T-helper 2 cell treated with Interferon-gamma antibody and Interleukin-4, amounts not matched to agents 5 μg/mL and 100 μg/mL, for 36 hours (primary cell): ENCODE data around the gene LYST.
"Not testable (repeated sequence)": the region's sequence is repeated elsewhere in the genome, so short reads cannot be mapped to it uniquely, and the experiment has no call there.

ENCODE experiments used
- DNase-seq: peaks from one replicate; pipeline ENCODE4 v3.0.0; 2021; ENCODE audit warnings: low spot score
- H3K27ac Mint-ChIP-seq: one replicate; pipeline ENCODE4 v1.8.0; 2021; ENCODE audit warnings: mild to moderate bottlenecking, mixed read lengths
- H3K27me3 Mint-ChIP-seq: one replicate; pipeline ENCODE4 v1.8.0; 2021; ENCODE audit warnings: low read depth, mixed read lengths
- H3K36me3 Mint-ChIP-seq: one replicate; pipeline ENCODE4 v1.8.0; 2021; ENCODE audit warnings: low read depth, mixed read lengths
- H3K4me1 Mint-ChIP-seq: one replicate; pipeline ENCODE4 v1.8.0; 2021; ENCODE audit warnings: low read depth, mixed read lengths
- H3K4me3 Mint-ChIP-seq: one replicate; pipeline ENCODE4 v1.8.0; 2022; ENCODE audit warnings: mild to moderate bottlenecking, moderate library complexity, mixed read lengths
- H3K9me3 Mint-ChIP-seq: one replicate; pipeline ENCODE4 v1.8.0; 2021; ENCODE audit warnings: mixed read lengths

Gene LYST, protein sequence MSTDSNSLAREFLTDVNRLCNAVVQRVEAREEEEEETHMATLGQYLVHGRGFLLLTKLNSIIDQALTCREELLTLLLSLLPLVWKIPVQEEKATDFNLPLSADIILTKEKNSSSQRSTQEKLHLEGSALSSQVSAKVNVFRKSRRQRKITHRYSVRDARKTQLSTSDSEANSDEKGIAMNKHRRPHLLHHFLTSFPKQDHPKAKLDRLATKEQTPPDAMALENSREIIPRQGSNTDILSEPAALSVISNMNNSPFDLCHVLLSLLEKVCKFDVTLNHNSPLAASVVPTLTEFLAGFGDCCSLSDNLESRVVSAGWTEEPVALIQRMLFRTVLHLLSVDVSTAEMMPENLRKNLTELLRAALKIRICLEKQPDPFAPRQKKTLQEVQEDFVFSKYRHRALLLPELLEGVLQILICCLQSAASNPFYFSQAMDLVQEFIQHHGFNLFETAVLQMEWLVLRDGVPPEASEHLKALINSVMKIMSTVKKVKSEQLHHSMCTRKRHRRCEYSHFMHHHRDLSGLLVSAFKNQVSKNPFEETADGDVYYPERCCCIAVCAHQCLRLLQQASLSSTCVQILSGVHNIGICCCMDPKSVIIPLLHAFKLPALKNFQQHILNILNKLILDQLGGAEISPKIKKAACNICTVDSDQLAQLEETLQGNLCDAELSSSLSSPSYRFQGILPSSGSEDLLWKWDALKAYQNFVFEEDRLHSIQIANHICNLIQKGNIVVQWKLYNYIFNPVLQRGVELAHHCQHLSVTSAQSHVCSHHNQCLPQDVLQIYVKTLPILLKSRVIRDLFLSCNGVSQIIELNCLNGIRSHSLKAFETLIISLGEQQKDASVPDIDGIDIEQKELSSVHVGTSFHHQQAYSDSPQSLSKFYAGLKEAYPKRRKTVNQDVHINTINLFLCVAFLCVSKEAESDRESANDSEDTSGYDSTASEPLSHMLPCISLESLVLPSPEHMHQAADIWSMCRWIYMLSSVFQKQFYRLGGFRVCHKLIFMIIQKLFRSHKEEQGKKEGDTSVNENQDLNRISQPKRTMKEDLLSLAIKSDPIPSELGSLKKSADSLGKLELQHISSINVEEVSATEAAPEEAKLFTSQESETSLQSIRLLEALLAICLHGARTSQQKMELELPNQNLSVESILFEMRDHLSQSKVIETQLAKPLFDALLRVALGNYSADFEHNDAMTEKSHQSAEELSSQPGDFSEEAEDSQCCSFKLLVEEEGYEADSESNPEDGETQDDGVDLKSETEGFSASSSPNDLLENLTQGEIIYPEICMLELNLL (N-terminal part only)

DNA sequence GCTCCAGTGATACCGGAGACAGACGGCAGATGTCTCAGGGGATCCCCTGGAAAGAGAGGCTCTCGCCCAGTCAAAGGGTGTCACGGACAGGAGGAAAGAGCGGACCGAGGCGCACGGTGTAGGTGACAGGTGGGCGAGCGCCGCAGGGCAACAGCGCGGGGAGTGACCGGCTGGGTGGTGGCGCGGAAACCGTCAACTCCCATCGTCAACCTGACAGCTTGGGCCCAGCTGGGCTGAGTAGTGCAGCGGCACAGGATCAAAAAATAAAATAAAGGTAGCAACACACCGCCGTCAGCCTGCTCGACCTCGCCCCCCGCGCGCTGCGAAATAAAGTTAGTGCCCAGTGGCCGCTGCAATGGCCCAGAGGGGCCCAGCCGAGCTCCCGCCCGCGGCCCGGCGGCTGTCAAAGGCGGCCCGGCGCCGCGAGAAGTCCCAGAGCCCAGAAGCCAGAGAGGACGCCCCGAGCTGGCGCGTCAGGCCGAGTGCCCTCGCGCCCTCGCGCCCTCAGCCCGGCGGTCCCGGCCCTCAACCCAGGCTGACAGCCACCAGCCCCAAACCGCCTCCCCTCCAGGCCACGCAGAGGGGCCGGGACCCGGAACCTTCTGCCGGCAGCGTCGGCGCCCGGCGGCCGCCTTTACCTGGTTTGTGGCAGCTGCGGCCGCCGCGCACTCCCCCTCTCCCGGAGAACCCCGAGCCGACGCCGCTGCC lies at the start of gene LYST:
Gene LYST (minus strand): TSS at position 702 of the 708 bp plus-strand sequence. CDS start 36,489 bp downstream, outside the sequence.
- H3K4me1 Mint-ChIP-seq: peaks cover 46% of the 10 kb centered on the region
- H3K27me3 Mint-ChIP-seq: no peaks in the 10 kb centered on the region
- H3K9me3 Mint-ChIP-seq: no peaks in the 10 kb centered on the region
- peak within 1 kb of the TSS; percentile 94 for H3K4me3 Mint-ChIP-seq
- H3K27ac Mint-ChIP-seq: peak within 1 kb of the TSS; percentile 99
- peak; percentile 54 for DNase-seq
- peaks cover 1% of the 10 kb centered on the region for H3K36me3 Mint-ChIP-seq

DNA sequence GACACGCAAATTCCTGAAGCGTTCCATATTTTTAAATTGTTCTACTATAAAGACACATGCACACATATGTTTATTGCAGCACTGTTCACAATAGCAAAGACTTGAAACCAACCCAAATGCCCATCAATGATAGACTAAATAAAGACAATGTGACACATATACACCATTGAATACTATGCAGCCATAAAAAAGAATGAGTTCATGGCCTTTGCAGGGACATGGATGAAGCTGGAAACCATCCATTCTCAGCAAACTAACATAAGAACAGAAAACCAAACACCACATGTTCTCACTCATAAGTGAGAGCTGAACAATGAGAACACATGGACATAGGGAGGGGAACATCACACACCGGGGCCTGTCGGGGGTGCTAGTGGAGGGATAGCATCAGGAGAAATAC lies 48.8 kb upstream of the LYST start:
- H3K27me3 Mint-ChIP-seq, H3K36me3 Mint-ChIP-seq, H3K4me3 Mint-ChIP-seq, H3K27ac Mint-ChIP-seq, H3K9me3 Mint-ChIP-seq, DNase-seq: not testable (repeated sequence)
- H3K4me1 Mint-ChIP-seq: peaks cover 11% of the 10 kb centered on the region

DNA sequence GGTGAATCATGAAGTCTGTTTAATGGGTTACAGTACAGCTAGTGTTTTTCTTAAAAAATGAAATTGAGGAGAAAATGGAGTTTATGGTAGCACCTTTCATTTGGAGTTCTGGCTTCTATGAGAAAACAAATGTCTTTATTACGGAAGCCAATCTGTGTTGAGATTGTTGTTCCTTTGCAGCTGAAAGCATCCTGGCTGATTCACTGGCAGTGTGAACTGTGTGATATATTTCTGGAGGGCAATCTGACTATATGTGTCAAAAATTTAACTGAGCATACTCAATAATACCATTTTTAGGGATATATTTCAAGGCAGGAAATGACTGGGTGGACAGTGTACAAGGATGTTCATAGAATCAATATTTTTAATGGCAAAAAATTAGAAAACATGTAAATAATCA lies 46.6 kb upstream of the LYST start:
- Mint-ChIP-seq H3K36me3 (no peaks in the 10 kb centered on the region), H3K27me3 (no peaks in the 10 kb centered on the region), H3K4me1 (peaks cover 12% of the 10 kb centered on the region), H3K9me3 (no peaks in the 10 kb centered on the region), H3K27ac (no peak overlapping the region), H3K4me3 (no peak overlapping the region)
- no peak for DNase-seq

DNA sequence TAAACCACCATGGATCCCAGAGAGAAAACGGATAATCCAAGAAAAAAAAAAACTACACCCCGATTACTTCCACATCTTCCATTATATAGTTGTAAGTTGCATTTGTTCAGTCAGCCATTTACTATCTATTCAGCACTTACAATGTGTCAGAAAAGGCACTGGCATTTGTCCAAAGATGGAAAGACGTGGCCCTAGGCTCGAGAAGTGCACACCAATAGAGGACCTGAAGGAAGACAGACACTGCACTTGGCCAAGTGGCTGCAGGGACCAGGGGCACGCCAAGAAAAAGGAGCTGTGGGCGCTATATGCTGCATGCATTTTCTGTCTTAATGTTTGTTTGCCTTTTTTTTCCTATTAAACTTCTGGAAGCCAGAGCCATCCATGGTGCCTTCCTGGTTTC lies 45.2 kb upstream of the LYST start:
- no peaks in the 10 kb centered on the region for H3K9me3 Mint-ChIP-seq
- no peaks in the 10 kb centered on the region for H3K27me3 Mint-ChIP-seq
- H3K4me1 Mint-ChIP-seq: peaks cover 11% of the 10 kb centered on the region
- DNase-seq: no peak
- H3K4me3 Mint-ChIP-seq: no peak overlapping the region
- H3K36me3 Mint-ChIP-seq: no peaks in the 10 kb centered on the region
- H3K27ac Mint-ChIP-seq: no peak overlapping the region

DNA sequence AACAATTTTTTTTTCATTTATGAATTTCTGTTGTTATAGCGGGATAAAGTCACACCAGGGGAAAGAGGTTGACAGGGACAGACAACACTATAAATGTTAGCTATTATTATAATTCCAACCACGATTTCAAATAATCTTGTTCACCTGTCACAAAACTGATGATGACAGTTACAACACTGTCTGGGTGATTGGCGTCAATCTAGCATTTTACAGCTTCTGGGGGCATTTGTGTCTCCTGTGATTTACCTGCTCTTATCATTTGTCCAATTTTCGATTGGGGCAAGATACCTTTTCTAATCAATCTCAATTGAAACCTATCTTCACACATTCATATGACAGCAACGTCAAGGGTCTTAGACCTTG lies 44.6 kb upstream of the LYST start:
- H3K4me3 Mint-ChIP-seq: no peak overlapping the region
- no peaks in the 10 kb centered on the region for H3K9me3 Mint-ChIP-seq
- H3K36me3 Mint-ChIP-seq: no peaks in the 10 kb centered on the region
- DNase-seq: no peak
- H3K27ac Mint-ChIP-seq: no peak overlapping the region
- peaks cover 11% of the 10 kb centered on the region for H3K4me1 Mint-ChIP-seq
- H3K27me3 Mint-ChIP-seq: no peaks in the 10 kb centered on the region

DNA sequence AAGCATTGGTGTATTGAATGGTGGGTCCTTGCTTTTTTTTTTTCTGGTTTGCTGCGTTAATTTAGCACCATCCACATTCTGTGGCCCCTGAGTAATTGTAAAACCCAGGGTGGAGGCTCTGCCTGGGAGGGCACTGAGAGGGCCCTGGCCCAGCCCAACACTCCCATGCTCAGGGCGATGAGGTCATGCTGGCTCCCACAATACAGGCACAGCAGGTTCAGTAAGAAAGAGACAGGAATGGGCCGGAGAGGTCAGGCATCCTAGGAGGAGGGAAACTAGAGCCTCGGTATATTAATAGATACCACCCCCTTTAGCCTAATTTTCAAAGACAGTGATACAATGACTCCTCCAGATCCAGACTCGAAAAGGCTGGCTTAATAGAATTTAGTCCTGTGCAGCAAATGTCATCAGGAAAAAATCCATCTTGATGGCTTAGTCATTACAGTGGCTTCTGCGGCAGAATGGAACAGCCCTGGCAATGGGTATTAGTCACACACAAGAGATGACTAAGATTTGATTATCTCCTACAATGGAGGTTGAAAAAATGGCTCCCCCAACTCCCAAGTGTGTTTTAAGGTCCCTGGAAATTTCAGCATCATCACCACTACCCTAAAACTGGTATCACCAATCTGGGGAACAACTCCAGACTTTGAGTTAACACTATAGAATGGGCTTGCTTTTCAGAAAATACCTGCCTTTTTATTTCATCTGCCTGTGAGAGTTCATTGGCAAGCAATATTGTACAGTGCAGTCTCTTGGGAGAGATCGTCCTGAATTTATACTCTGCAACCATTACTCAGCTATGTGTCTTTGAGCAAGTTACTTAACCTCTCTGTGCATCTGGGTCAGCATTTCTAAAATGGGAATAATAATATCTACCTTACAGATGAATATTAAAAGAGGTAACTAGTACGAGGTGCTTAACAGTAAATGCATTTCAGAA lies 43.9 kb upstream of the LYST start:
- H3K27me3 Mint-ChIP-seq: no peaks in the 10 kb centered on the region
- H3K9me3 Mint-ChIP-seq: no peaks in the 10 kb centered on the region
- no peak overlapping the region for H3K27ac Mint-ChIP-seq
- H3K4me1 Mint-ChIP-seq: peaks cover 11% of the 10 kb centered on the region
- H3K4me3 Mint-ChIP-seq: no peak overlapping the region
- peak; percentile 67 for DNase-seq
- H3K36me3 Mint-ChIP-seq: no peaks in the 10 kb centered on the region

DNA sequence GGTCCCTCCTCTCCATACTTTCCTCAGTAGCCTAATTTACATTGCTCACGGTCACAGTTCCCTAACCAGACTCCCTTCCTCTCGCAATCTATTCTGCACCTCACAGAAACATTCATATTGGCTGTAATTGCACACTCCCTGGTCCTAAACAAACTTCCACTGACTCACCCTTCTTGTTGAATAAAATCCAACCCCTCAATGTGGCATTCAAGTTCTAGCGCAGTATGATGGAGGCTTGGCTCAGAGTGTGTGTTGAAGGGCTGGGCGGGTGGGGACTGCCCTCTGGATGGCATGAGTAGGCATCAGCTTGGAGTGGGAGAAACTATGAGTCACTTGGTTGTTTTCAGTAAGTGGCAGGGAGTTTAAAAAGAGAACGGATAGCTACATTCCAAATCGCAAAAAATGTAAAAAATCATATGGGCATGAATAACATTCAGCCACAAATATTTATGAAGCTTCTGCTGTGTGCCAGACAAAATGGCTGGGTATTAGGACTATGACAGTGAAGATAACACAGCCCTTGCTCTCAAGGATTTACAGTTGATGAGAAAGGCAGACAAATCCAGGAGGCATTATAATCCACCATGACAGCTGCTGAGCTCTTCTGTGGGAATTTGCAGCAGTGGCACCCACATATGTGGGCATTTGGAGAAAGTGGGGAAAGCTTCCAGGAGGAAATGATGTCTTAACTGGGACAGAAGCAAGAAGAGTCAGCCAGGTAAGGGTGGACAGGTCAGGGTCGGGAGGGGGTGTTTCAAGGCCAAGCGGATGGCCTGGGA lies 42.2 kb upstream of the LYST start:
- no peaks in the 10 kb centered on the region for H3K27me3 Mint-ChIP-seq
- no peaks in the 10 kb centered on the region for H3K36me3 Mint-ChIP-seq
- H3K4me3 Mint-ChIP-seq: no peak overlapping the region
- DNase-seq: no peak
- H3K27ac Mint-ChIP-seq: no peak overlapping the region
- H3K9me3 Mint-ChIP-seq: no peaks in the 10 kb centered on the region
- H3K4me1 Mint-ChIP-seq: peaks cover 11% of the 10 kb centered on the region

DNA sequence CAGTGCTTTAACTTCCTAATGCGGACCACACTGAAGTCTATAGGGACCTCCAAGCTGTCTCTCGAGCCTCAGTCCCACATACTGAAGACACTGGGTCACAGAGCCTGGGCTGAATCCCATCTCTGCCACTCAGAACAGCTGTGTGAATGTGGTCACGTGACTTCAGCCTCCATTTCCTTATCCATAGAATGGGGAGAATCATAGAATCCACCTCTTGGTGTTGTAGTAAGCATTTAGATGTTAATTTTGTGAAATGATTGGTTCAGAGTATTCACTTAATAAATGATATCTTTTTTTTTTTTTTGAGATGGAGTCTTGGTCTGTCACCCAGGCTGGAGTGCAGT lies 41.2 kb upstream of the LYST start:
- no peak overlapping the region for H3K4me3 Mint-ChIP-seq
- H3K9me3 Mint-ChIP-seq: no peaks in the 10 kb centered on the region
- H3K27me3 Mint-ChIP-seq: no peaks in the 10 kb centered on the region
- no peak for DNase-seq
- no peak overlapping the region for H3K27ac Mint-ChIP-seq
- peaks cover 11% of the 10 kb centered on the region for H3K4me1 Mint-ChIP-seq
- no peaks in the 10 kb centered on the region for H3K36me3 Mint-ChIP-seq

DNA sequence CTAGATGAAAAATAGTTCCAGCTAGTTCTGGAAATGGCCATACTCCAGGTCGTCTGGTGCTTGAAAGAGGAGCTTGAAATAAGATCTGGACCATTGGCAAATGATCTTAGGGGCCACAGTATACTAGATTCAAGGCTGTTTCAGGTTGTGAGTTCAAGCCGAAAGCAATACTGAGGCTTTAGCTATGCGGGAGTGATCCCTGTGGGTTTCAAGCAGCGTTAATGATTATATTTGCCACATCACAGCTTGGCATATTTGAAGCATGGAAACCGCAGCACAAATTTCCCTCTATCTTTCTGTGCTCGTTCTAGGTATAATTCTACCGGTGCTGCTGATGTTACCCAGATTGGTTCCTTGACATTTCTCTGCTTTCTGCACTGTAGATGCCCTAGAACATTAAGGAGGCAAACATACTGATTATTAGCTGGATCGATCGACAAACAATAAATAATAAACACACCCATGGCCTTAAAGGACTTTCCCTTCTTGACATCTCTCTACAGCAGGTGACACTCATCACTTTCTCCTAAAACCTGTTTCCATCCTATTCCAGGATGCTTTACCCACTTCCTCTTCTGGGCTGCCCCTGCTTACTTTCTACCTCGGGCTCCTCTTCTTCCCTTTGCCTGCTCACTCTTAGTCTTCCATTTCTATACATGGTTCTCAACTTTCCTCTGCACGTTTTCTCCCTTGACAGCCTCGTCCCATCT lies 40.6 kb upstream of the LYST start:
- H3K4me3 Mint-ChIP-seq: no peak overlapping the region
- H3K9me3 Mint-ChIP-seq: no peaks in the 10 kb centered on the region
- DNase-seq: no peak
- H3K27me3 Mint-ChIP-seq: no peaks in the 10 kb centered on the region
- no peaks in the 10 kb centered on the region for H3K36me3 Mint-ChIP-seq
- peaks cover 11% of the 10 kb centered on the region for H3K4me1 Mint-ChIP-seq
- H3K27ac Mint-ChIP-seq: no peak overlapping the region

DNA sequence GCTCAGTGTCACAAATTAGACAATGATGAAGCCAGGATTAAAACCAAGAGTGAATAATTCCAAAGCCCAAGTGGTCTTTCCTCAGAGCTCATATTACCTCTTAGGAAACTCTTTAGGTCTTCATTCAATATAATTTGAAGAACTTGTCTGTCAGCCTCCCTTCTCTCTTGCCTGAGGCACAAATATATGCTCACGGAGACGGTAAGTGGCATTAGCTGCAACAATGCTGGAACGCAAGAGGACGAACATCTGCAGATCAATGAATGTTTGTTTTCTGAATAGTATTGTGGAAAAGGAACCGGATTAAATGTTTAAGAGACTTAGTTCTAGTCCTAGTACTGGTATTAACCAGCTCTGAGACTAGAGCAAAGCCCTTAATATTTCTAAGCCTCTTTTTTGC lies 39.7 kb upstream of the LYST start:
- Mint-ChIP-seq H3K4me1 (peaks cover 13% of the 10 kb centered on the region), H3K36me3 (no peaks in the 10 kb centered on the region), H3K9me3 (no peaks in the 10 kb centered on the region), H3K27ac (no peak overlapping the region), H3K4me3 (no peak overlapping the region), H3K27me3 (no peaks in the 10 kb centered on the region)
- no peak for DNase-seq

DNA sequence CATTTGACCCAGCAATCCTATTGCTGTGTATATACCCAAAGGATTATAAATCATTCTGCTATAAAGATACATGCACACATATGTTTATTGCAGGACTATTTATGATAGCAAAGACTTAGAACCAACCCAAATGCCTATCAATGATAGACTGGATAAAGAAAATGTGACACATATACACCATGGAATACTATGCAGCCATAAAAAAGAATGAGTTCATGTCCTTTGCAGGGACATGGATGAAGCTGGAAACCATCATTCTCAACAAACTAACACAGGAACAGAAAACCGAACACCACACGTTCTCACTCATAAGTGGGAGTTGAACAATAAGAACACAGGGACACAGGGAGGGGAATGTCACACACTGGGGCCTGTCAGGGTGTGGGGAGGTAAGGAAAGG lies 37.1 kb upstream of the LYST start:
- not testable (repeated sequence) for H3K4me1 Mint-ChIP-seq, H3K36me3 Mint-ChIP-seq, H3K27ac Mint-ChIP-seq, H3K27me3 Mint-ChIP-seq, DNase-seq, H3K4me3 Mint-ChIP-seq, H3K9me3 Mint-ChIP-seq
